ENCODE data around the gene TBXA2R. TPM values are rescaled to one million over a fixed set of nuclear protein-coding genes. Genes with fewer than 3 reads are reported as not detected.

TBXA2R gene
- total and polyA plus RNA-seq, 4 donors = 1.7 to 6.0 (median 5.4) TPM

- 96% methylated on average over 23 of the region's 23 CpGs for whole genome bisulfite sequencing
- no peaks in the 10 kb centered on the region for H3K27me3 ChIP-seq (ENCODE audit: control insufficient read depth in 4 of 4, insufficient read depth in 4 of 4, low read length in 3 of 4)
- H3K4me3 ChIP-seq (ENCODE audit: low read depth in 1 of 3, low read length in 3 of 3) = no peak overlapping the region
- no peak overlapping the region for H3K9ac ChIP-seq (ENCODE audit: low read depth in 1 of 2, low read length in 2 of 2)
- H3K36me3 ChIP-seq (ENCODE audit: control insufficient read depth in 4 of 4, insufficient read depth in 3 of 4, low read depth in 1 of 4, low read length in 3 of 4) = peaks cover 0 to 22% (median 9%) of the 10 kb centered on the region in 4 donors
- H3K9me3 ChIP-seq (ENCODE audit: control insufficient read depth in 4 of 4, low read length in 3 of 4) = no peaks in the 10 kb centered on the region
- no peak for TF ChIP-seq HNF4A (conservative IDR thresholded peaks at IDR 0.05)
- TF ChIP-seq JUND (IDR thresholded peaks at IDR 0.05) = no peak
- no peak for TF ChIP-seq FOXA1 (IDR thresholded peaks at IDR 0.05)
- no peak for TF ChIP-seq RXRA (IDR thresholded peaks at IDR 0.05)
- TF ChIP-seq EGR1 (IDR thresholded peaks at IDR 0.05; ENCODE audit: low read depth in 2 of 2) = no peak
- no peak for TF ChIP-seq SP1 (IDR thresholded peaks at IDR 0.05)
- TF ChIP-seq NR2F2 (IDR thresholded peaks at IDR 0.05) = no peak
- TF ChIP-seq, protein P1, sequence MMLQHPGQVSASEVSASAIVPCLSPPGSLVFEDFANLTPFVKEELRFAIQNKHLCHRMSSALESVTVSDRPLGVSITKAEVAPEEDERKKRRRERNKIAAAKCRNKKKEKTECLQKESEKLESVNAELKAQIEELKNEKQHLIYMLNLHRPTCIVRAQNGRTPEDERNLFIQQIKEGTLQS (IDR thresholded peaks at IDR 0.05) = no peak
- TF ChIP-seq TAF1 (conservative IDR thresholded peaks at IDR 0.05) = no peak
- TF ChIP-seq ZBTB33 (IDR thresholded peaks at IDR 0.05) = no peak
- TF ChIP-seq FOXA2 (IDR thresholded peaks at IDR 0.05) = no peak
- no peak for TF ChIP-seq HNF4G (IDR thresholded peaks at IDR 0.05)
- TF ChIP-seq YY1 (IDR thresholded peaks at IDR 0.05) = no peak
- no peak for TF ChIP-seq GABPA (IDR thresholded peaks at IDR 0.05 in 1 of 2, conservative IDR thresholded peaks at IDR 0.05 in 1 of 2)
- DNase-seq (ENCODE audit: low spot score) = no peak
- H3K4me1 ChIP-seq (ENCODE audit: control insufficient read depth in 4 of 4, insufficient read depth in 4 of 4, low read length in 3 of 4) = no peaks in the 10 kb centered on the region
- H3K27ac ChIP-seq (ENCODE audit: low read depth in 1 of 2, low read length in 2 of 2) = no peak overlapping the region
Measured at GRCh38 chr19:3637621-3638020, 30.9 kb upstream of the TBXA2R start.

GRCh38 chr19:3636962-3637361, 30.3 kb upstream of the TBXA2R start:
- 96% methylated on average over 20 of the region's 20 CpGs for WGBS
- TF ChIP-seq FOXA2 (IDR thresholded peaks at IDR 0.05) = no peak
- TF ChIP-seq REST (IDR thresholded peaks at IDR 0.05) = no peak
- TF ChIP-seq YY1 (IDR thresholded peaks at IDR 0.05) = no peak
- no peak for TF ChIP-seq SP1 (IDR thresholded peaks at IDR 0.05)
- TF ChIP-seq RAD21 (IDR thresholded peaks at IDR 0.05) = no peak
- Histone ChIP-seq H3K4me3 (ENCODE audit: low read depth in 1 of 3, low read length in 3 of 3) (no peak overlapping the region), H3K36me3 (ENCODE audit: control insufficient read depth in 4 of 4, insufficient read depth in 3 of 4, low read depth in 1 of 4, low read length in 3 of 4) (peaks cover 0 to 22% (median 10%) of the 10 kb centered on the region in 4 donors), H3K9me3 (ENCODE audit: control insufficient read depth in 4 of 4, low read length in 3 of 4) (no peaks in the 10 kb centered on the region), H3K27ac (ENCODE audit: low read depth in 1 of 2, low read length in 2 of 2) (no peak overlapping the region), H3K9ac (ENCODE audit: low read depth in 1 of 2, low read length in 2 of 2) (no peak overlapping the region), H3K4me1 (ENCODE audit: control insufficient read depth in 4 of 4, insufficient read depth in 4 of 4, low read length in 3 of 4) (no peaks in the 10 kb centered on the region), H3K27me3 (ENCODE audit: control insufficient read depth in 4 of 4, insufficient read depth in 4 of 4, low read length in 3 of 4) (no peaks in the 10 kb centered on the region)
- DNase-seq (ENCODE audit: low spot score) = no peak

All from liver (tissue), 9 donors.